HEK293 (cell line): Measurements from ENCODE around the gene MERTK.

Source experiments
- EGR2 ChIP-seq: fragments of 450-650 bp; formaldehyde crosslinking; IDR thresholded peaks from 2 replicates; pipeline ENCODE4 v1.5.1; 2016; ENCODE audit warnings: low read depth, missing biosample characterization, missing genetic modification characterization
- FEZF1 ChIP-seq: fragments of 450-650 bp; formaldehyde crosslinking; IDR thresholded peaks from 2 replicates; pipeline ENCODE4 v1.5.1; 2016; ENCODE audit warnings: missing biosample characterization, missing genetic modification characterization
- GLI2 ChIP-seq: fragments of 450-650 bp; formaldehyde crosslinking; IDR thresholded peaks from 2 replicates; pipeline ENCODE4; 2017; ENCODE audit warnings: missing biosample characterization, missing genetic modification characterization, low read depth, borderline replicate concordance
- HOXA7 ChIP-seq: sonication (generic); formaldehyde crosslinking; IDR thresholded peaks from 2 replicates; pipeline ENCODE4 v1.8.1; 2022; ENCODE audit warnings: missing genetic modification reagents, borderline replicate concordance
- INSM2 ChIP-seq: fragments of 450-650 bp; formaldehyde crosslinking; IDR thresholded peaks from 2 replicates; pipeline ENCODE4 v1.5.1; 2016; ENCODE audit warnings: missing biosample characterization, missing genetic modification characterization
- KLF10 ChIP-seq: fragments of 450-650 bp; IDR thresholded peaks from 2 replicates; pipeline ENCODE4 v1.5.1; 2018; ENCODE audit warnings: missing biosample characterization, mild to moderate bottlenecking, missing genetic modification characterization
- KLF9 ChIP-seq: fragments of 450-650 bp; formaldehyde crosslinking; IDR thresholded peaks from 2 replicates; pipeline ENCODE4 v1.5.1; 2016; ENCODE audit warnings: missing biosample characterization, missing genetic modification characterization, low read depth
- SP2 ChIP-seq: fragments of 450-650 bp; formaldehyde crosslinking; IDR thresholded peaks from 2 replicates; pipeline ENCODE4 v1.5.1; 2016; ENCODE audit warnings: missing biosample characterization, missing genetic modification characterization
- SP3 ChIP-seq: fragments of 450-650 bp; formaldehyde crosslinking; IDR thresholded peaks from 2 replicates; pipeline ENCODE4 v1.5.1; 2016; ENCODE audit warnings: missing biosample characterization, missing genetic modification characterization
- TCF7L2 ChIP-seq: IDR thresholded peaks from 2 replicates; pipeline ENCODE4 v1.6.1; 2011; ENCODE audit warnings: low read depth, mild to moderate bottlenecking, inconsistent platforms, low read length, moderate library complexity, borderline replicate concordance
- WT1 ChIP-seq: fragments of 450-650 bp; formaldehyde crosslinking; IDR thresholded peaks from 2 replicates; pipeline ENCODE4 v1.5.1; 2016; ENCODE audit warnings: missing biosample characterization, missing genetic modification characterization
- YY1 ChIP-seq: fragments of 450-650 bp; formaldehyde crosslinking; IDR thresholded peaks from 2 replicates; pipeline ENCODE4 v1.5.1; 2018; ENCODE audit warnings: missing biosample characterization, missing genetic modification characterization
- ZBTB20 ChIP-seq: fragments of 450-650 bp; formaldehyde crosslinking; IDR thresholded peaks from 2 replicates; pipeline ENCODE4 v1.5.1; 2016; ENCODE audit warnings: missing biosample characterization, missing genetic modification characterization
- ZBTB26 ChIP-seq: fragments of 450-650 bp; formaldehyde crosslinking; optimal IDR thresholded peaks from 2 replicates; pipeline ENCODE3; 2016; ENCODE audit warnings: missing biosample characterization, mild to moderate bottlenecking, missing genetic modification characterization
- ZBTB6 ChIP-seq: fragments of 450-650 bp; formaldehyde crosslinking; IDR thresholded peaks from 2 replicates; pipeline ENCODE4 v1.5.1; 2017; ENCODE audit warnings: missing biosample characterization, missing genetic modification characterization
- ZFP37 ChIP-seq: fragments of 450-650 bp; formaldehyde crosslinking; IDR thresholded peaks from 2 replicates; pipeline ENCODE4 v1.5.1; 2016; ENCODE audit warnings: missing biosample characterization, missing genetic modification characterization
- ZNF114 ChIP-seq: fragments of 450-650 bp; formaldehyde crosslinking; IDR thresholded peaks from 2 replicates; pipeline ENCODE4 v1.5.0; 2017; ENCODE audit warnings: missing biosample characterization, missing genetic modification characterization
- ZNF146 ChIP-seq: fragments of 450-650 bp; formaldehyde crosslinking; IDR thresholded peaks from 2 replicates; pipeline ENCODE4 v1.5.1; 2016; ENCODE audit warnings: missing biosample characterization, missing genetic modification characterization
- ZNF175 ChIP-seq: fragments of 450-650 bp; formaldehyde crosslinking; IDR thresholded peaks from 2 replicates; pipeline ENCODE4 v1.5.1; 2016; ENCODE audit warnings: missing biosample characterization, missing genetic modification characterization
- ZNF292 ChIP-seq: fragments of 450-650 bp; formaldehyde crosslinking; IDR thresholded peaks from 2 replicates; pipeline ENCODE4 v1.5.1; 2016; ENCODE audit warnings: low read depth, missing biosample characterization, missing genetic modification characterization, borderline replicate concordance
- ZNF324 ChIP-seq: fragments of 450-650 bp; formaldehyde crosslinking; IDR thresholded peaks from 2 replicates; pipeline ENCODE4 v1.5.1; 2016; ENCODE audit warnings: missing biosample characterization, missing genetic modification characterization
- ZNF335 ChIP-seq: fragments of 450-650 bp; formaldehyde crosslinking; conservative IDR thresholded peaks from 2 replicates; pipeline ENCODE4 v1.5.1; 2016; ENCODE audit warnings: missing biosample characterization, missing genetic modification characterization
- ZNF362 ChIP-seq: fragments of 450-650 bp; formaldehyde crosslinking; IDR thresholded peaks from 2 replicates; pipeline ENCODE4 v1.5.1; 2016; ENCODE audit warnings: missing biosample characterization, missing genetic modification characterization
- ZNF394 ChIP-seq: fragments of 450-650 bp; formaldehyde crosslinking; IDR thresholded peaks from 2 replicates; pipeline ENCODE4 v1.5.1; 2016; ENCODE audit warnings: missing biosample characterization, missing genetic modification characterization, mild to moderate bottlenecking, moderate library complexity, borderline replicate concordance
- ZNF404 ChIP-seq: fragments of 450-650 bp; formaldehyde crosslinking; IDR thresholded peaks from 2 replicates; pipeline ENCODE4 v1.5.1; 2017; ENCODE audit warnings: missing biosample characterization, missing genetic modification characterization
- ZNF501 ChIP-seq: fragments of 450-650 bp; formaldehyde crosslinking; IDR thresholded peaks from 2 replicates; pipeline ENCODE4 v1.5.1; 2016; ENCODE audit warnings: missing biosample characterization, missing genetic modification characterization
- ZNF560 ChIP-seq: fragments of 450-650 bp; formaldehyde crosslinking; IDR thresholded peaks from 2 replicates; pipeline ENCODE4 v1.5.1; 2017; ENCODE audit warnings: missing biosample characterization, missing genetic modification characterization, borderline replicate concordance
- ZNF571 ChIP-seq: fragments of 450-650 bp; formaldehyde crosslinking; IDR thresholded peaks from 2 replicates; pipeline ENCODE4 v1.5.0; 2017; ENCODE audit warnings: missing biosample characterization, missing genetic modification characterization
- ZNF596 ChIP-seq: fragments of 450-650 bp; IDR thresholded peaks from 2 replicates; pipeline ENCODE4 v1.5.0; 2018; ENCODE audit warnings: missing biosample characterization, mild to moderate bottlenecking, missing genetic modification characterization, moderate library complexity
- ZNF610 ChIP-seq: fragments of 450-650 bp; formaldehyde crosslinking; IDR thresholded peaks from 2 replicates; pipeline ENCODE4 v1.5.1; 2016; ENCODE audit warnings: missing biosample characterization, missing genetic modification characterization, borderline replicate concordance
- ZNF660 ChIP-seq: fragments of 450-650 bp; IDR thresholded peaks from 2 replicates; pipeline ENCODE4 v1.5.1; 2018; ENCODE audit warnings: missing biosample characterization, mild to moderate bottlenecking, missing genetic modification characterization
- ZNF670 ChIP-seq: fragments of 450-650 bp; formaldehyde crosslinking; IDR thresholded peaks from 2 replicates; pipeline ENCODE4 v1.5.1; 2016; ENCODE audit warnings: missing biosample characterization, missing genetic modification characterization, low read depth
- ZNF677 ChIP-seq: fragments of 450-650 bp; IDR thresholded peaks from 2 replicates; pipeline ENCODE4 v1.5.0; 2018; ENCODE audit warnings: missing biosample characterization, mild to moderate bottlenecking, missing genetic modification characterization, moderate library complexity
- ZNF701 ChIP-seq: fragments of 450-650 bp; formaldehyde crosslinking; IDR thresholded peaks from 2 replicates; pipeline ENCODE4 v1.5.1; 2016; ENCODE audit warnings: missing biosample characterization, missing genetic modification characterization
- ZNF785 ChIP-seq: fragments of 450-650 bp; formaldehyde crosslinking; IDR thresholded peaks from 2 replicates; pipeline ENCODE4 v1.5.1; 2016; ENCODE audit warnings: missing biosample characterization, missing genetic modification characterization
- ZNF837 ChIP-seq: fragments of 450-650 bp; formaldehyde crosslinking; IDR thresholded peaks from 2 replicates; pipeline ENCODE4 v1.5.1; 2016; ENCODE audit warnings: missing biosample characterization, missing genetic modification characterization
- ZSCAN23 ChIP-seq: fragments of 450-650 bp; formaldehyde crosslinking; IDR thresholded peaks from 2 replicates; pipeline ENCODE4 v1.5.1; 2016; ENCODE audit warnings: missing biosample characterization, missing genetic modification characterization

Gene MERTK

GRCh38 chr2:112054847-112055729, 156.7 kb downstream of the MERTK start, which contains the start of gene TMEM87B (continued):
- TF ChIP-seq HOXA7: no peak
- no peak for TF ChIP-seq ZNF175 (tag by site-specific recombination)
- 0 out of 2 replicates have a peak, but pooled peaks have one; percentile 30 for TF ChIP-seq ZNF660
- TF ChIP-seq ZNF404 (tag by site-specific recombination): no peak
- peak; percentile 56; the same call in 1 of the 2 replicates for TF ChIP-seq ZNF335 (tag by site-specific recombination)
- peak; percentile 95 for TF ChIP-seq EGR2 (tag by site-specific recombination)
- TF ChIP-seq ZNF785 (tag by site-specific recombination): no peak
- TF ChIP-seq ZNF146 (tag by site-specific recombination): no peak
- no peak for TF ChIP-seq INSM2 (tag by site-specific recombination)
- TF ChIP-seq SP2 (tag by site-specific recombination): peak; percentile 79
- TF ChIP-seq ZBTB26 (tag by site-specific recombination): peak; percentile 88
- TF ChIP-seq FEZF1 (tag by site-specific recombination): no peak
- TF ChIP-seq ZNF670: no peak
- no peak for TF ChIP-seq ZNF114 (tag by site-specific recombination)
- TF ChIP-seq ZNF571: no peak
- no peak for TF ChIP-seq ZNF292
- no peak for TF ChIP-seq ZSCAN23
- 0 out of 2 replicates have a peak, but pooled peaks have one; percentile 3 for TF ChIP-seq ZBTB6 (tag by site-specific recombination)
- TF ChIP-seq ZNF701 (tag by site-specific recombination): no peak
- TF ChIP-seq ZNF677: no peak
- peak; percentile 38; the same call in 1 of the 2 replicates for TF ChIP-seq ZNF610
- 0 out of 2 replicates have a peak, but pooled peaks have one; percentile 61 for TF ChIP-seq ZNF501 (tag by site-specific recombination)
- 0 out of 2 replicates have a peak, but pooled peaks have one; percentile 37 for TF ChIP-seq ZNF324
- no peak for TF ChIP-seq ZNF837
- no peak for TF ChIP-seq ZNF362 (tag by site-specific recombination)
- TF ChIP-seq ZNF560 (tag by site-specific recombination): peak; percentile 96; the same call in 1 of the 2 replicates
- TF ChIP-seq ZFP37: no peak
- TF ChIP-seq YY1 (tag by site-specific recombination): peak; percentile 51; the same call in 1 of the 2 replicates
- peak; percentile 95 for TF ChIP-seq SP3 (tag by site-specific recombination)
- TF ChIP-seq ZNF394: no peak
- TF ChIP-seq ZBTB20: peak; percentile 82
- TF ChIP-seq TCF7L2: no peak
- TF ChIP-seq WT1 (tag by site-specific recombination): peak; percentile 79
- no peak for TF ChIP-seq GLI2
- TF ChIP-seq ZNF596 (tag by site-specific recombination): no peak
- peak; percentile 94 for TF ChIP-seq KLF9 (tag by site-specific recombination)
- TF ChIP-seq KLF10 (tag by site-specific recombination): peak; percentile 85
